RWPE1 (cell line): ENCODE data around the gene LMF1.

Experiments
- CTCF ChIA-PET: fragments of 350-600 bp; sonication (Branson Sonifier 250); formaldehyde crosslinking; extraction: SDS; loops from one replicate; lab custom pipeline; 2021; lab: Yijun Ruan, JAX
- POLR2A ChIA-PET: fragments of 400-600 bp; formaldehyde crosslinking; extraction: SDS; loops from one replicate; lab custom pipeline; 2020; ENCODE audit warnings: antibody characterized with exemption; ENCODE audit not compliant: low non-redundant PET; lab: Yijun Ruan, JAX
- DNase-seq: peaks from one replicate; pipeline ENCODE4 v3.0.0; 2012; ENCODE audit warnings: low spot score
- H3K27ac ChIP-seq: fragments of 450-650 bp; 2 replicates; pipeline ENCODE4 v1.5.1; 2017
- CTCF ChIP-seq: fragments of 450-650 bp; conservative IDR thresholded peaks from 2 replicates; pipeline ENCODE4 v1.5.1; 2017; ENCODE audit warnings: low read depth, mild to moderate bottlenecking

Gene LMF1

GRCh38 chr16:987906-988305 is 17.1 kb upstream of the LMF1 start:
- H3K27ac ChIP-seq: no peak overlapping the region
- TF ChIP-seq CTCF: no peak
- POLR2A ChIA-PET: no interaction called here
- no peak for DNase-seq
- CTCF ChIA-PET: no interaction called here

DNA sequence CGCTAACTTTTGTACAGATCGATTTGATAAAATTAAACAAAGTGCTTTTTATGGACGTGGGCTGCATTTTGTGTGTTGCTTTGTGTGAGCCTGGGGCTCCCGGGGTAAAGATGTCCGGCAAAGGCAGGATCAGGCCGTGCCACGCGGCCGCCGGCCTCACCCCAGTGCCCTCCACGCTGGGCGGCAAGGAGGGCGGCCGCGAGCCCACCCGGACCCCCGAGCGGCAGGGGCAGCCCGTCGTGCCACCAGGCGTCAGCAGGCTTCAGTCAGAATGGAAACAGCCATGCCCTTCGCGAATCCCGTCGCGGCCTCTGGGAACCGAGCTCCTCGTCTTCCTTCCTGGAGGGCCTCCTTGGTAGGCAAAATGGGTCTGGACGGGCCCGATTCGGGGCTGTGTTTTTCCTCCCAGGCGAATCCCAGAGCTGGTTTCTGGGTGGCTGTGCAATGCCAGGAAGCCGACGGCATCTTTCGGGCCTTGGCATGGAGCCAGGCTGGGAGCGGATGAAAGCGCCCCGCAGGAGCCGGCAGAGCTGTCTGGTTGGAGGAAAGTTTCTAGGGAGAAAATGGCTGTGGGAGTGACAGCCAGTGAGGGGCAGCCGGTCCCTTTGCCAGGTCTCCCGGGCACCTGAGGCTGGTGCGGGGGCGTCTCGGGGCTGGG is 16.3 kb upstream of the LMF1 start:
- TF ChIP-seq CTCF: no peak
- CTCF ChIA-PET: no interaction called here
- H3K27ac ChIP-seq: no peak overlapping the region
- POLR2A ChIA-PET: no interaction called here
- no peak for DNase-seq

- CTCF ChIA-PET: no interaction called here
Observed at GRCh38 chr16:986411-986810, 15.6 kb upstream of the LMF1 start.

DNA sequence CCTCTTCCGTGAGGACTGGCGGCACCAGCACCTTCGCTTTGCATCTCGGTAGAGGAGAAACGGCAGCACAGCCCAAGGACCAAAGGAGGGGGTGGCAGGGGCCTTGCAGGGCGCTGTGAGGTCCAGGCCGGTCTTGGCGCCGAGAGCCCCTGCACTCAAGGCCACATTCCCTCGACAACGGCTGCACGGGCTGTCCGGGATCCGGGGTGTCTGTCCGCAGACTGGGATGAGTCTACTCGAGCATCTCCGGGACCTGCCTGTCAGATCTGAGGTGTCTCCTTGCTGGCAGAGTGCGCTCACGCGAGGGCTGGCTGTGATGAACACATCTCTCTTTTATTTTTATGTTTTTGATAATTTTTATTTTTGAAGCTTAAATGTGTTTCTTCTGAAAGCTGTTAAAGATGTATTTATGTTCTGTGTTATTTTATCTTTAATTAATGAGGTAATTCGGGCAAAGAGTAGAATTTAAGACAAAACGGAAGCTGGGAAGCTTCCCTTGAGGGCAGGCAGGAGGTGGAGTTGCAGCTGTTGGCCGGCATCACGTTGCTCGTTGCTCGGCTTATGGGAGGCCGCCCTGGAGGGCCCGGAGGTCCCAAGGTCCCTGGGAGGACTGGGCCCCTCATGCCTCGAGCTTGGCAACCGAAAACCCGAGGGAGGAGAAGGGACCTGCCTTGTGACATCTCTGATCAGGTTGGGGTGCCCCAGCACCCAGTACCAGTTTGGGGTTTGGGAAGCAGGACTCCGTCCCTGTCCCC is 15.0 kb upstream of the LMF1 start:
- ChIA-PET CTCF (no interaction called here), POLR2A (no interaction called here)
- DNase-seq: no peak
- no peak overlapping the region for H3K27ac ChIP-seq
- TF ChIP-seq CTCF: no peak

More at GRCh38 chr16:986411-986810, 15.6 kb upstream of the LMF1 start:
- H3K27ac ChIP-seq: no peak overlapping the region
- TF ChIP-seq CTCF: no peak
- POLR2A ChIA-PET: no interaction called here
- DNase-seq: no peak

- CTCF ChIA-PET: interaction anchor here (0.6 kb wide), 2 partner anchors 15 to 18 kb away, joined by 3 to 4 read pairs; no protein-coding TSS in a partner anchor
- no peak for TF ChIP-seq CTCF
- no peak overlapping the region for H3K27ac ChIP-seq
- no peak for DNase-seq
- POLR2A ChIA-PET: interaction anchor here (0.6 to 0.7 kb wide), 2 partner anchors 15 to 16 kb away, joined by 3 read pairs; no protein-coding TSS in a partner anchor
Observed at GRCh38 chr16:984736-985636, 14.2 kb upstream of the LMF1 start.
